ENCODE measurements around the gene CLPTM1. TPM values are rescaled to one million over a fixed set of nuclear protein-coding genes. Genes with fewer than 3 reads are reported as not detected.

The CLPTM1 gene
- total and polyA plus RNA-seq, 2 of the 8 experiments (the other 6 are each of a cell fraction or from before 2014, with no cell fraction given) = 84.8 to 108 TPM

DNA sequence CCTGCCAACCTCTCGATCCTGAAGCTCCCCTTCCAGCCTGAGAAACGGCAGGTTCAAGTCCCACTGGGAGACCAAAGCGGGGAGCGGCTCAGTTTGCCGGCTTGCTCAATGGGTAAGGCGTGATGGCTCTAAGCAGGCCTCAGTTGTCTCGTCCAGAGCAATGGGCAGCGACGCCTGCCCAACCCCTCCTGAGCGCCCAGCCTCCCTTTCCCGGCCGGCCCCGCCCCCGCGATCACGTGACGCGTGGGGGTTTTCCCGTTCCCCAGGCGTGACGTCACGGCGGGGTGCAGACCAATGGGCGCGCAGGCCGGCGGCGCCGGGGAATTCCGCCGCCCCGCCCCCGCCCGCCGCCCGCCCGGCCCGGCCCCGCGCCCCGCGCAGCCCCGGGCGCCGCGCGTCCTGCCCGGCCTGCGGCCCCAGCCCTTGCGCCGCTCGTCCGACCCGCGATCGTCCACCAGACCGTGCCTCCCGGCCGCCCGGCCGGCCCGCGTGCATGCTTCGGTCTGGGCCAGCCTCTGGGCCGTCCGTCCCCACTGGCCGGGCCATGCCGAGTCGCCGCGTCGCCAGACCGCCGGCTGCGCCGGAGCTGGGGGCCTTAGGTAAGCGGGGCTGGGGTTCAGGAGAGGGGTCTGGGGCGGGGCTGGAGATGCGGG is 46.0 kb downstream of the CLPTM1 start, which contains the start of gene RELB (continued):
- TF ChIP-seq CREB1 (IDR thresholded peaks at IDR 0.05) (peak; percentile 88), EGR1 (IDR thresholded peaks at IDR 0.05; ENCODE audit: borderline replicate concordance, low read depth, low read length) (peak; percentile 45; the same call in 1 of the 2 replicates), TAF7 (optimal IDR thresholded peaks at IDR 0.05; ENCODE audit: borderline replicate concordance, low read depth, low read length) (no peak), POLR2A (IDR thresholded peaks at IDR 0.05; ENCODE audit: control extremely low read depth in 1 of 2, low read depth in 2 of 2, low read length in 2 of 2) (peak in 1 of 2 experiments; percentile 22; a peak in 1 of 3 replicates), RBBP5 (IDR thresholded peaks at IDR 0.05; ENCODE audit: borderline replicate concordance, low read depth, low read length) (peak; percentile 36; the same call in 1 of the 2 replicates), PHF8 (conservative IDR thresholded peaks at IDR 0.05; ENCODE audit: low read depth, low read length) (peak; percentile 90; the same call in 1 of the 2 replicates), KDM1A (IDR thresholded peaks at IDR 0.05; ENCODE audit: borderline replicate concordance, low read length) (peak; percentile 96), GTF2F1 (IDR thresholded peaks at IDR 0.05; ENCODE audit: borderline replicate concordance, low read depth, low read length) (peak; percentile 37), KDM4A (IDR thresholded peaks at IDR 0.05; ENCODE audit: low read depth, low read length, severe bottlenecking) (peak; percentile 77)
- TF ChIP-seq, protein P1, sequence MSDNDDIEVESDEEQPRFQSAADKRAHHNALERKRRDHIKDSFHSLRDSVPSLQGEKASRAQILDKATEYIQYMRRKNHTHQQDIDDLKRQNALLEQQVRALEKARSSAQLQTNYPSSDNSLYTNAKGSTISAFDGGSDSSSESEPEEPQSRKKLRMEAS (IDR thresholded peaks at IDR 0.05) = peak; percentile 41; the same call in 1 of the 2 replicates
